Measurements from ENCODE around the gene ALX3. TPM values are rescaled to one million over a fixed set of nuclear protein-coding genes. Genes with fewer than 3 reads are reported as not detected.

The ALX3 gene
- polyA plus RNA-seq, 1 donor (not counting 4 experiments of a cell fraction or from before 2014, with no cell fraction given), result not detected

- peaks cover 8% of the 10 kb centered on the region for H3K9me1 ChIP-seq (ENCODE audit: control insufficient read depth, extremely low read depth, insufficient read depth, low read length)
- no peak overlapping the region for H3K4me3 ChIP-seq (ENCODE audit: control insufficient read depth in 2 of 3, extremely low read depth in 1 of 3, insufficient read depth in 2 of 3, low read depth in 1 of 3, low read length in 3 of 3)
- peak overlapping the region; percentile 59 for H3K4me2 ChIP-seq (ENCODE audit: control insufficient read depth, extremely low read depth, insufficient read depth, low read depth, low read length)
- H3K4me1 ChIP-seq (ENCODE audit: control insufficient read depth, extremely low read depth, insufficient read depth, low read length), result peaks cover 30% of the 10 kb centered on the region
- no peak overlapping the region for H3K9ac ChIP-seq (ENCODE audit: control insufficient read depth, extremely low read depth, insufficient read depth, low read length)
- dilution Hi-C loops (cut with MboI; ENCODE audit: extremely low pct_ligation_motif_present, low sequenced_read_pairs), result no loop called here
- H3K27ac ChIP-seq (ENCODE audit: control insufficient read depth, insufficient read depth, low read length), result peak overlapping the region; percentile 68
- H3K79me2 ChIP-seq (ENCODE audit: control insufficient read depth, insufficient read depth, low read length), result no peaks in the 10 kb centered on the region
- TF ChIP-seq EZH2 (IDR thresholded peaks at IDR 0.05; ENCODE audit: low read length) (no peak), CTCF (optimal IDR thresholded peaks at IDR 0.05 in 1 of 3, IDR thresholded peaks at IDR 0.05 in 1 of 3, conservative IDR thresholded peaks at IDR 0.05 in 1 of 3; ENCODE audit: extremely low read depth in 1 of 3, insufficient read depth in 2 of 3, low read length in 3 of 3) (no peak)
- peak; percentile 44 for FAIRE-seq
- H4K20me1 ChIP-seq (ENCODE audit: control insufficient read depth, extremely low read depth, insufficient read depth, low read length), result no peaks in the 10 kb centered on the region
- H2AFZ ChIP-seq (ENCODE audit: control insufficient read depth, low read length), result no peak overlapping the region
- H3K27me3 ChIP-seq (ENCODE audit: control insufficient read depth, extremely low read depth, insufficient read depth, low read length), result no peaks in the 10 kb centered on the region
- peaks cover 28 to 55% of the 10 kb centered on the region in 2 experiments for H3K36me3 ChIP-seq (ENCODE audit: control insufficient read depth in 2 of 2, extremely low read depth in 1 of 2, insufficient read depth in 2 of 2, low read length in 2 of 2)
- H3K9me3 ChIP-seq (ENCODE audit: control insufficient read depth, low read depth, low read length), result no peaks in the 10 kb centered on the region
- no peak for DNase-seq (ENCODE audit: low read depth, low spot score)
These were observed 13.7 kb downstream of the ALX3 start for GRCh38 chr1:110056776-110057175.

GRCh38 chr1:110056285-110056683, 14.2 kb downstream of the ALX3 start:
- H3K36me3 ChIP-seq (ENCODE audit: control insufficient read depth in 2 of 2, extremely low read depth in 1 of 2, insufficient read depth in 2 of 2, low read length in 2 of 2), result peaks cover 31 to 59% of the 10 kb centered on the region in 2 experiments
- no peaks in the 10 kb centered on the region for H3K9me3 ChIP-seq (ENCODE audit: control insufficient read depth, low read depth, low read length)
- TF ChIP-seq CTCF (optimal IDR thresholded peaks at IDR 0.05 in 1 of 3, IDR thresholded peaks at IDR 0.05 in 1 of 3, conservative IDR thresholded peaks at IDR 0.05 in 1 of 3; ENCODE audit: extremely low read depth in 1 of 3, insufficient read depth in 2 of 3, low read length in 3 of 3), result no peak
- no peak for TF ChIP-seq EZH2 (IDR thresholded peaks at IDR 0.05; ENCODE audit: low read length)
- H3K79me2 ChIP-seq (ENCODE audit: control insufficient read depth, insufficient read depth, low read length), result no peaks in the 10 kb centered on the region
- H3K9ac ChIP-seq (ENCODE audit: control insufficient read depth, extremely low read depth, insufficient read depth, low read length), result no peak overlapping the region
- H3K9me1 ChIP-seq (ENCODE audit: control insufficient read depth, extremely low read depth, insufficient read depth, low read length), result peaks cover 8% of the 10 kb centered on the region
- FAIRE-seq, result peak; percentile 29
- no peaks in the 10 kb centered on the region for H3K27me3 ChIP-seq (ENCODE audit: control insufficient read depth, extremely low read depth, insufficient read depth, low read length)
- no peaks in the 10 kb centered on the region for H4K20me1 ChIP-seq (ENCODE audit: control insufficient read depth, extremely low read depth, insufficient read depth, low read length)
- peaks cover 30% of the 10 kb centered on the region for H3K4me1 ChIP-seq (ENCODE audit: control insufficient read depth, extremely low read depth, insufficient read depth, low read length)
- DNase-seq (ENCODE audit: low read depth, low spot score), result no peak
- peak overlapping the region; percentile 68 for H3K27ac ChIP-seq (ENCODE audit: control insufficient read depth, insufficient read depth, low read length)
- H3K4me2 ChIP-seq (ENCODE audit: control insufficient read depth, extremely low read depth, insufficient read depth, low read depth, low read length), result peak overlapping the region; percentile 59
- H2AFZ ChIP-seq (ENCODE audit: control insufficient read depth, low read length), result no peak overlapping the region
- dilution Hi-C loops (cut with MboI; ENCODE audit: extremely low pct_ligation_motif_present, low sequenced_read_pairs), result no loop called here
- no peak overlapping the region for H3K4me3 ChIP-seq (ENCODE audit: control insufficient read depth in 2 of 3, extremely low read depth in 1 of 3, insufficient read depth in 2 of 3, low read depth in 1 of 3, low read length in 3 of 3)

Measured in keratinocyte (primary cell).